ENCODE data around the gene PML.

- TF ChIP-seq CTCF (conservative IDR thresholded peaks at IDR 0.05; ENCODE audit: low read length) (no peak), EZH2phosphoT487 (IDR thresholded peaks at IDR 0.05; ENCODE audit: borderline replicate concordance) (no peak)
Measured at GRCh38 chr15:73949496-73949895, 45.0 kb upstream of the PML start.

All from Loucy (cell line).